CD4-positive, alpha-beta memory T cell (primary cell): Measurements from ENCODE around the gene CIDEB. TPM values are rescaled to one million over a fixed set of nuclear protein-coding genes. Genes with fewer than 3 reads are reported as not detected.

Source experiments
- CTCF ChIA-PET: fragments of 350-600 bp; sonication (Branson Sonifier 250); formaldehyde crosslinking; loops from one replicate; lab custom pipeline; 2021; ENCODE audit warnings: inconsistent platforms; ENCODE audit not compliant: partially characterized antibody; lab: Charles Lee
- POLR2A ChIA-PET: fragments of 350-600 bp; sonication (Branson Sonifier 250); formaldehyde crosslinking; loops from one replicate; lab custom pipeline; 2021; ENCODE audit not compliant: partially characterized antibody; lab: Charles Lee
- DNase-seq, 5 donors: peaks; one replicate each; pipeline versions ENCODE4 v3.0.0 to v3.0.0-alpha.2; 2020 to 2022; ENCODE audit warnings: mixed read lengths in 1 of 5
- H3K27ac ChIP-seq: one replicate; pipeline ENCODE4 v1.7.0; 2013; ENCODE audit warnings: low read depth, low read length
- H3K27me3 ChIP-seq: 2 replicates; pipeline ENCODE4 v1.7.0; 2013; ENCODE audit warnings: mild to moderate bottlenecking, low read length, moderate library complexity; ENCODE audit not compliant: insufficient read depth
- H3K36me3 ChIP-seq: 2 replicates; pipeline ENCODE4 v1.7.0; 2013; ENCODE audit warnings: mild to moderate bottlenecking, low read length, moderate library complexity; ENCODE audit not compliant: insufficient read depth
- H3K4me1 ChIP-seq: 2 replicates; pipeline ENCODE4 v1.7.0; 2013; ENCODE audit warnings: mild to moderate bottlenecking, low read length, moderate library complexity; ENCODE audit not compliant: insufficient read depth
- H3K4me3 ChIP-seq, 2 donors: one replicate each; pipeline ENCODE4 v1.7.0; 2013; ENCODE audit warnings: low read length in 2 of 2, mild to moderate bottlenecking in 1 of 2
- H3K9me3 ChIP-seq, 2 donors: one replicate each; pipeline ENCODE4 v1.7.0; 2013; ENCODE audit warnings: low read length in 2 of 2, control low read depth in 1 of 2; ENCODE audit not compliant: control insufficient read depth in 1 of 2
- H3K27ac Mint-ChIP-seq, 7 donors: one replicate each; pipeline ENCODE4 v1.8.0; 2020 to 2021; ENCODE audit warnings: mixed read lengths in 7 of 7, mild to moderate bottlenecking in 6 of 7, inconsistent platforms in 3 of 7, moderate library complexity in 3 of 7
- H3K27me3 Mint-ChIP-seq, 2 donors: one replicate each; pipeline ENCODE4 v1.8.0; 2020 to 2021; ENCODE audit warnings: mixed read lengths in 2 of 2
- H3K36me3 Mint-ChIP-seq, 2 donors: one replicate each; pipeline ENCODE4 v1.8.0; 2020 to 2021; ENCODE audit warnings: mixed read lengths in 2 of 2, inconsistent platforms in 1 of 2, mild to moderate bottlenecking in 1 of 2
- H3K4me1 Mint-ChIP-seq, 4 donors: one replicate each; pipeline ENCODE4 v1.8.0; 2020 to 2021; ENCODE audit warnings: mixed read lengths in 4 of 4, mild to moderate bottlenecking in 1 of 4
- H3K4me3 Mint-ChIP-seq, 8 donors: one replicate each; pipeline ENCODE4 v1.8.0; 2020 to 2021; ENCODE audit warnings: mixed read lengths in 8 of 8, mild to moderate bottlenecking in 7 of 8, moderate library complexity in 6 of 8, inconsistent platforms in 3 of 8
- H3K9me3 Mint-ChIP-seq, 8 donors: one replicate each; pipeline ENCODE4 v1.8.0; 2020 to 2021; ENCODE audit warnings: mixed read lengths in 8 of 8, mild to moderate bottlenecking in 5 of 8, inconsistent platforms in 3 of 8, moderate library complexity in 1 of 8
- intact Hi-C: fragments of 100-400 bp; cut with micrococcal nuclease; formaldehyde crosslinking; loops from one replicate; pipeline ENCODE4 v1.15.1; 2023
- polyA plus RNA-seq, 2 donors: library from polyadenylated mRNA; unstranded; fragments of 300-500 nt; fragmentation: Illumina TruSeq; gene quantifications; one replicate each; pipeline ENCODE4 v1.2.3, GENCODE V29; 2021
- total RNA-seq, 2 experiments: library from RNA; stranded (reverse); gene quantifications; one replicate each; pipeline ENCODE4 v1.2.3, GENCODE V29; 2021

The CIDEB gene
- total and polyA plus RNA-seq, 4 experiments from 2014 or later = 17.2 to 26.0 (median 23.3) TPM

DNA sequence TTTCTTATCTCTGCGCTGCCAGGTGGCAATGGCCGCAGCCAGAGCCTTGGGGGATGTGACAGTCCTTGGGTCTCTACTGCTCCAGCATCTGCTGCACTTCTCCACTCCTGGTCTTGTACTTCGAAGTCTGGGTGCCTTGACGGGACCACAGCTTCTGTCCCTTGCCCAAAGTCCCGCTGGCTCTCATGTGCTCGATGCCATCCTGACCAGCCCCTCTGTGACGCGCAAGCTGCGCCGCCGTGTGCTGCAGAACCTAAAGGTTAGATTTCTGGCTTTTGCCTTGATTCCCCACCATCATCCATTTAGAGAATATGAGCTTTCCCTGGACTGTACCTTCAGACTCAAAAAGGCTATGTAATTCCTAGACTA lies 3.8 kb downstream of the CIDEB start:
- no peak for DNase-seq
- Histone ChIP-seq H3K36me3 (peaks cover 63% of the 10 kb centered on the region), H3K4me3 (no peak overlapping the region), H3K4me1 (peaks cover 29% of the 10 kb centered on the region), H3K27ac (no peak overlapping the region), H3K27me3 (no peaks in the 10 kb centered on the region), H3K9me3 (no peaks in the 10 kb centered on the region)
- Mint-ChIP-seq H3K27me3 (no peaks in the 10 kb centered on the region), H3K36me3 (peaks cover 52 to 76% of the 10 kb centered on the region in 2 donors), H3K4me1 (peaks cover 25 to 70% (median 43%) of the 10 kb centered on the region in 4 donors), H3K27ac (peak overlapping the region in 1 of 7 donors; percentile 57), H3K9me3 (peaks cover 0 to 6% (median 0%) of the 10 kb centered on the region in 8 donors), H3K4me3 (peak overlapping the region in 1 of 8 donors; percentile 54)
- ChIA-PET POLR2A (interaction anchor here (0.8 to 1.6 kb wide), 5 partner anchors 9 to 143 kb away, joined by 3 to 5 read pairs (median 3); partner anchors contain the start of genes IRF9 and TINF2), CTCF (interaction anchor here (1.3 to 18.5 kb wide), 5 partner anchors 6 to 128 kb away, joined by 3 to 556 read pairs (median 10); partner anchors contain the start of genes CIDEB, LTB4R, LTB4R2 and TINF2)
- intact Hi-C loops = no loop called here

DNA sequence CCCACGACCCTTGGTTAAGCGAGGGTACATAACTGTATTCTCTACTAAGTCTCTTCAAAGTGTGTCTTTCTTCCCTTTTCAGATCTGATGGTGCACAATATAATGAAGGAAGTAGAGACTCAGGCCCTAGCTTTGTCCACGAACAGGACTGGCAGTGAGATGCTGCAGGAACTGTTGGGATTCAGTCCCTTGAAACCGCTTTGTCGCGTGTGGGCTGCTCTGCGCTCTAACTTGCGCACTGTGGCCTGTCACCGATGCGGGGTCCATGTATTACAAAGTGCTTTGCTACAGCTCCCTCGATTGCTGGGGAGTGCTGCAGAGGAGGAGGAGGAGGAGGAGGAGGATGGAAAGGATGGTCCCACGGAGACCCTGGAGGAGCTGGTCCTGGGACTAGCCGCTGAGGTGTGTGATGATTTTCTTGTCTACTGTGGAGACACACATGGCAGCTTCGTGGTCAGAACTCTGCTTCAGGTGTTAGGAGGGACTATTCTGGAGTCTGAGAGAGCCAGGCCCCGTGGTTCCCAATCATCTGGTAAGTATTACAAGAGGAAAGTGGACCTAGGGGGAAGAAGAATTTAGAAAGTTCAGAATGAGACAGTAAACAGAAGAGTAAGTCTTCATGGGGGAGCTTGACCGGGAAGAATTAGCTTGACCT lies 7.3 kb downstream of the CIDEB start:
- Mint-ChIP-seq H3K4me1 (peaks cover 33 to 71% (median 50%) of the 10 kb centered on the region in 4 donors), H3K27ac (peak overlapping the region; percentile 96 to 99 (median 98)), H3K27me3 (no peaks in the 10 kb centered on the region), H3K4me3 (peak overlapping the region; percentile 91 to 99 (median 94)), H3K9me3 (peaks cover 0 to 6% (median 0%) of the 10 kb centered on the region in 8 donors), H3K36me3 (peaks cover 41 to 63% of the 10 kb centered on the region in 2 donors)
- Histone ChIP-seq H3K27ac (peak overlapping the region; percentile 87), H3K4me1 (peaks cover 42% of the 10 kb centered on the region), H3K36me3 (peaks cover 52% of the 10 kb centered on the region), H3K27me3 (no peaks in the 10 kb centered on the region), H3K4me3 (peak overlapping the region; percentile 77 to 85), H3K9me3 (no peaks in the 10 kb centered on the region)
- intact Hi-C loops = no loop called here
- ChIA-PET POLR2A (interaction anchor here (0.7 to 7.1 kb wide), 23 partner anchors 10 to 207 kb away, joined by 3 to 136 read pairs (median 5); partner anchors contain the start of genes CBLN3, CHMP4A, CIDEB and DCAF11), CTCF (interaction anchor here (0.8 to 18.5 kb wide), 12 partner anchors 9 to 131 kb away, joined by 3 to 556 read pairs (median 6); partner anchors contain the start of genes CHMP4A, CIDEB, LTB4R and LTB4R2)
- DNase-seq = no peak

DNA sequence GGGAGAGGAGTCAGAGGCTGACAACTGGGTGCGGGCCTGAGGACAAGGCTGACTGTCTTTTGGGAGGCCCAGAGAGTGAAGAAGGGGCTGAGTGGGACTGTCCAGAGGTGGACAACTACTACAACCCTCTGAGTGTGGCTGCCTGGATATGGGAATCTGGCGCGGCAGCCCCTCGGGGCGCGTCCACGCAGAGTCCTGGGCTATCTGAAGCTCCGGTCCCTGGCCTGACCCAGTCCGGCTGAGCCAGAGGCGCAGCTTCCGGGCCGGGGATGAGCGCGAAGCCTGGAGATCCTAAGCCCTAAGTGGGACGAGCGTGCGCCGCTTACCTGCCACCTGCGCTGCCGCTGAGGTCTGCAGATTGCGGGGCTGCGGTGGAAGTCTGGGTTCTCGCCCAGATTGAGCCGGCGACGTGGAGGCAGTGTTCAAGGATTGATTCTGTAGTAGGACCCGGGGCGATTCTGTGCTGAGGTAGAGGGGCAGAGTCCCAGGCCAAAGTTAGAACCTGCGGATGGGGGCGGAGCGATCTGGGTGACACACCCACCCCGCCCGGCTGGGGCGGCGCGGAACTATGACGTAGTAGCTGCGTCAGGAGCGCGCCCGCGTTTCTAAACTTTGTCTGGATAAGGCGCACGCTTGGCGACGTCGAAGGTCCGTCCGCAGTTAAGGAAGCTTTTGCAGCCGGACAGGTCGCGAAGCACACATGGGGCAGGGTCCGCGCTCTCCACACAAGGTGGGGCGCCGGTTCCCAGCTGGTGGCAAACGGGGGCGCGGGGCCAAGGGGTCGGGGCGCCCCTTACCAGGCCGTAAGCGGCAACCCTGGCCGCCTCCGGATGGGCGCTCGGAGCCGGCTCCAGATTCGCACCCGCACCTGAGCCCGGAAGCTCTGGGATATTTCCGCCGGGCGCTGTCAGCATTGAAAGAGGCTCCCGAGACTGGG lies 8.3 kb downstream of the CIDEB start, which contains the start of the genes DHRS1 and NOP9:
Gene DHRS1 (minus strand): TSS at position 526 of the 937 bp plus-strand sequence. CDS start 674 bp downstream, outside the sequence.
Gene NOP9 (plus strand): TSS at position 596 of the 937 bp plus-strand sequence. CDS start 105 bp downstream, at position 701.
- H3K27me3 Mint-ChIP-seq = no peaks in the 10 kb centered on the region
- ChIA-PET POLR2A (interaction anchor here (0.6 to 7.1 kb wide), 25 partner anchors 11 to 206 kb away, joined by 3 to 136 read pairs (median 5); partner anchors contain the start of genes CBLN3, CHMP4A, CIDEB and DCAF11), CTCF (interaction anchor here (0.8 to 18.5 kb wide), 11 partner anchors 10 to 139 kb away, joined by 3 to 556 read pairs (median 11); partner anchors contain the start of genes CHMP4A, CIDEB, IRF9 and LTB4R)

DNA sequence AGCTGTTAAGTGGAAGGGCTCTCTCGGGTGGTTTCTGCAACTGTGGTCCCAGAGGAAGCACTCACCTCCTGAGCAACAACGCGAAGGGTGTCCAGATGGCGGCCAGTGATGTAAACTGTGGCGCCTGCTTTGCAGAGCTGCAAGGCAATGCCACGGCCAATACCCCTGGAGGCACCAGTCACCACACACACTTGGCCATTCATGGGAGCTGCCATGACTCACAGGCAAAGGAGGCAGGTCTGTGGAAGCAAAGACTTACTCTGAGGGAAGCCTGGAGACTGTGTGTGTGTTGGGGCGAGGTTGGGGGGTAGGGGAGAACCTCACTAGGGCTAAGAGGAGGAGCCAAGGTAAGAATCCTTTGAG lies 8.9 kb downstream of the CIDEB start:
- ChIA-PET CTCF (interaction anchor here (1.3 to 18.5 kb wide), 8 partner anchors 11 to 138 kb away, joined by 3 to 556 read pairs (median 26); partner anchors contain the start of genes CIDEB, IRF9, LTB4R and LTB4R2), POLR2A (interaction anchor here (0.6 to 7.1 kb wide), 15 partner anchors 12 to 153 kb away, joined by 3 to 136 read pairs (median 8); partner anchors contain the start of genes CBLN3, CHMP4A, CIDEB and GMPR2)
- peak overlapping the region; percentile 91 to 99 (median 94) for H3K4me3 Mint-ChIP-seq
- peaks cover 36 to 55% of the 10 kb centered on the region in 2 donors for H3K36me3 Mint-ChIP-seq
- Histone ChIP-seq H3K4me1 (peaks cover 42% of the 10 kb centered on the region), H3K9me3 (no peaks in the 10 kb centered on the region), H3K4me3 (peak overlapping the region; percentile 77 to 85), H3K27ac (peak overlapping the region; percentile 87), H3K27me3 (no peaks in the 10 kb centered on the region), H3K36me3 (peaks cover 41% of the 10 kb centered on the region)
- intact Hi-C loops = loop anchor here (1.0 kb wide), 3 partner anchors 11 to 185 kb away; partner anchors contain the start of genes DCAF11, LTB4R2 and NRL
- peak overlapping the region; percentile 96 to 99 (median 98) for H3K27ac Mint-ChIP-seq
- peaks cover 30 to 66% (median 51%) of the 10 kb centered on the region in 4 donors for H3K4me1 Mint-ChIP-seq
- DNase-seq = peak in 1 of 5 donors; percentile 63
- no peaks in the 10 kb centered on the region for H3K27me3 Mint-ChIP-seq
- peaks cover 0 to 6% (median 0%) of the 10 kb centered on the region in 8 donors for H3K9me3 Mint-ChIP-seq

More for the DNA sequence above, 8.3 kb downstream of the CIDEB start, which contains the start of the genes DHRS1 and NOP9:
- H3K36me3 ChIP-seq = peaks cover 48% of the 10 kb centered on the region
- intact Hi-C loops = loop anchor here (1.0 kb wide), 3 partner anchors 11 to 185 kb away; partner anchors contain the start of genes DCAF11, LTB4R2 and NRL
- peak within 1 kb of the TSS; percentile 91 to 99 (median 94) for H3K4me3 Mint-ChIP-seq
- H3K36me3 Mint-ChIP-seq = peaks cover 38 to 57% of the 10 kb centered on the region in 2 donors
- peak within 1 kb of the TSS; percentile 87 for H3K27ac ChIP-seq
- H3K4me1 Mint-ChIP-seq = peaks cover 32 to 66% (median 51%) of the 10 kb centered on the region in 4 donors
- H3K27ac Mint-ChIP-seq = peak within 1 kb of the TSS; percentile 96 to 99 (median 98)
- H3K4me3 ChIP-seq = peak within 1 kb of the TSS; percentile 77 to 85
- no peaks in the 10 kb centered on the region for H3K27me3 ChIP-seq
- H3K9me3 Mint-ChIP-seq = peaks cover 0 to 6% (median 0%) of the 10 kb centered on the region in 8 donors
- H3K4me1 ChIP-seq = peaks cover 42% of the 10 kb centered on the region
- DNase-seq = peak; percentile 89 to 92 (median 90)
- no peaks in the 10 kb centered on the region for H3K9me3 ChIP-seq

DNA sequence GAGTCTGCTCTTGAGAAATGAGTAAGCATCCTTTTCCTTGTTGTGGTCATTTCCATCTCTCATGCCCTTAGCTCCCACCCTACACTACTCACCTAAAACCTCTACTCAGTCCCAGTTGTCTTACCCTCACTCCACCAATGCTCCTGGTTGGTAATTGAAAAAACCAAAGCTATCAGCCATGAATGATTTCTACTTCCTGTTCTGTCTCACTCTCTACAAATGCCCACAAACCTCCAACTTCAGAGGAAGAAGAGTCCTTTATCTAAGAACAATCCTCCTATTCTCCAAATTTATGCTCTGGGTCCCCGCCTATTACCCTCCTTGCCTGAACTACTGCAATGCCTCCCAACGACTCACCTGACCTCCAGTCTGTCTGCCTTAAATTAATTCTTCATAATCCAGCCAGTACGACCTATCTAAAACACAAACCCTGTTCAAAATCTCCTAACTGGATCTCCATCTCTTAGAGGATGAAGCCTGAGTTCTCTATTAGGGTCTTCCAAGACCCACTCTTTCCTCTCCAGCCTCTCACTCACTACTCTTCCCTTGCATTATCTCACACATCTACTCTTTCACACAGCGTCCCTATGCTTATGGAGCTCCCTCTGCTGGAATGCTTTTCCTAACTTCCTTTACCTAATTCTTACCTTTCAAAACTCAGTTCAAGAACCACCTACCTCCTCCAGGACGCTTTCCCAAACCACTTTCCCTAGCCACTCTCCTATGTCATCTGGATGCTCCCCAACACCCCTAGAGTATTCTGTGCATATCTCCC lies 10.4 kb downstream of the CIDEB start:
- no peaks in the 10 kb centered on the region for H3K27me3 Mint-ChIP-seq
- peak overlapping the region; percentile 68 for H3K27ac ChIP-seq
- H3K27me3 ChIP-seq = no peaks in the 10 kb centered on the region
- H3K36me3 Mint-ChIP-seq = peaks cover 34 to 48% of the 10 kb centered on the region in 2 donors
- no peaks in the 10 kb centered on the region for H3K9me3 ChIP-seq
- H3K36me3 ChIP-seq = peaks cover 32% of the 10 kb centered on the region
- peaks cover 30 to 59% (median 47%) of the 10 kb centered on the region in 4 donors for H3K4me1 Mint-ChIP-seq
- peaks cover 0 to 6% (median 0%) of the 10 kb centered on the region in 8 donors for H3K9me3 Mint-ChIP-seq
- H3K4me1 ChIP-seq = peaks cover 42% of the 10 kb centered on the region
- CTCF ChIA-PET = interaction anchor here (0.8 to 18.5 kb wide), 25 partner anchors 13 to 240 kb away, joined by 3 to 556 read pairs (median 5); partner anchors contain the start of genes CHMP4A, CIDEB, LTB4R and LTB4R2
- POLR2A ChIA-PET = interaction anchor here (0.6 to 7.1 kb wide), 16 partner anchors 10 to 137 kb away, joined by 3 to 136 read pairs (median 4); partner anchors contain the start of genes CBLN3, CHMP4A, GMPR2 and IRF9
- H3K4me3 Mint-ChIP-seq = peak overlapping the region in 6 of 8 donors; percentile 6 to 66 (median 40)
- intact Hi-C loops = loop anchor here (1.0 to 2.0 kb wide), 5 partner anchors 26 to 283 kb away; partner anchors contain the start of genes MDP1 and RABGGTA
- no peak overlapping the region for H3K4me3 ChIP-seq
- peak overlapping the region; percentile 71 to 96 (median 89) for H3K27ac Mint-ChIP-seq
- no peak for DNase-seq
